Activated gamma-delta T cell treated with Interleukin-2 at 50 U/mL for 16 hours (primary cell): ENCODE measurements around the gene C2CD2L.
"Not testable (repeated sequence)": the region's sequence is repeated elsewhere in the genome, so short reads cannot be mapped to it uniquely, and the experiment has no call there.

Experiments
- DNase-seq: peaks from one replicate; pipeline ENCODE4 v3.0.0-alpha.2; 2020

The C2CD2L gene

GRCh38 chr11:119106564-119107537, at the start of gene C2CD2L:
TSS of gene C2CD2L (plus strand) at chr11:119107344. CDS start at chr11:119107742, 398 bp downstream.
- peak; percentile 80 for DNase-seq

- not testable (repeated sequence) for DNase-seq
Observed at GRCh38 chr11:119059128-119059527, 48.0 kb upstream of the C2CD2L start.

GRCh38 chr11:119061256-119061655, 45.9 kb upstream of the C2CD2L start:
- no peak for DNase-seq

- DNase-seq: no peak
Observed at GRCh38 chr11:119062779-119063178, 44.4 kb upstream of the C2CD2L start.

GRCh38 chr11:119065369-119065768, 41.8 kb upstream of the C2CD2L start:
- peak; percentile 19 for DNase-seq

- peak; percentile 98 for DNase-seq
Observed at GRCh38 chr11:119067371-119068222, 39.5 kb upstream of the C2CD2L start, which contains the start of gene VPS11. TSS of gene VPS11 (plus strand) at chr11:119067818. CDS start at chr11:119067824, 6 bp downstream.

GRCh38 chr11:119077839-119078238, 29.3 kb upstream of the C2CD2L start:
- DNase-seq: no peak

- DNase-seq: no peak
Observed at GRCh38 chr11:119078675-119079420, 28.3 kb upstream of the C2CD2L start.

- DNase-seq: no peak
Observed at GRCh38 chr11:119081682-119082260, 25.4 kb upstream of the C2CD2L start.

- DNase-seq: peak; percentile 87
Observed at GRCh38 chr11:119084663-119085436, 22.3 kb upstream of the C2CD2L start, which contains the start of gene HMBS. TSS of gene HMBS (plus strand) at chr11:119084881. CDS start at chr11:119085034, 153 bp downstream.

GRCh38 chr11:119085437-119085847, 21.7 kb upstream of the C2CD2L start:
- DNase-seq: no peak

- no peak for DNase-seq
Observed at GRCh38 chr11:119087123-119087522, 20.0 kb upstream of the C2CD2L start.

- no peak for DNase-seq
Observed at GRCh38 chr11:119087747-119088241, 19.4 kb upstream of the C2CD2L start.

- DNase-seq: no peak
Observed at GRCh38 chr11:119088406-119088805, 18.7 kb upstream of the C2CD2L start.

GRCh38 chr11:119089319-119089718, 17.8 kb upstream of the C2CD2L start:
- no peak for DNase-seq

- DNase-seq: no peak
Observed at GRCh38 chr11:119091178-119091577, 16.0 kb upstream of the C2CD2L start.

- no peak for DNase-seq
Observed at GRCh38 chr11:119091966-119092879, 14.9 kb upstream of the C2CD2L start.

- no peak for DNase-seq
Observed at GRCh38 chr11:119092880-119093842, 14.0 kb upstream of the C2CD2L start.
